VCaP (cell line): ENCODE measurements around the gene NDUFS7.
A peak's percentile ranks its signal among the peaks of the same experiment; 100 is the strongest.

Source experiments
- H3K27ac ChIP-seq: fragments of 450-650 bp; 2 replicates; pipeline ENCODE4 v1.5.1; 2017
- CTCF ChIP-seq: fragments of 450-650 bp; conservative IDR thresholded peaks from 2 replicates; pipeline ENCODE4 v1.5.1; 2017; ENCODE audit warnings: mild to moderate bottlenecking, moderate library complexity

Gene NDUFS7

GRCh38 chr19:1383312-1384084 is at the start of gene NDUFS7:
Gene NDUFS7, plus strand, starts transcription at chr19:1383907. Its CDS starts 20 bp downstream, at chr19:1383927.
- peak within 1 kb of the TSS; percentile 91 for H3K27ac ChIP-seq
- TF ChIP-seq CTCF, result no peak

- no peak overlapping the region for H3K27ac ChIP-seq
- TF ChIP-seq CTCF, result no peak
Observed at GRCh38 chr19:1336079-1336684, 47.5 kb upstream of the NDUFS7 start.

- TF ChIP-seq CTCF, result no peak
- H3K27ac ChIP-seq, result no peak overlapping the region
Observed at GRCh38 chr19:1340681-1341469, 42.8 kb upstream of the NDUFS7 start.

- TF ChIP-seq CTCF, result no peak
Observed at GRCh38 chr19:1343041-1343440, 40.7 kb upstream of the NDUFS7 start.

GRCh38 chr19:1349211-1349610 is 34.5 kb upstream of the NDUFS7 start:
- H3K27ac ChIP-seq, result no peak overlapping the region
- no peak for TF ChIP-seq CTCF

More at GRCh38 chr19:1343041-1343440, 40.7 kb upstream of the NDUFS7 start:
- no peak overlapping the region for H3K27ac ChIP-seq

- TF ChIP-seq CTCF, result no peak
- H3K27ac ChIP-seq, result no peak overlapping the region
Observed at GRCh38 chr19:1350867-1351266, 32.8 kb upstream of the NDUFS7 start.

- TF ChIP-seq CTCF, result no peak
- no peak overlapping the region for H3K27ac ChIP-seq
Observed at GRCh38 chr19:1351381-1351851, 32.3 kb upstream of the NDUFS7 start.
